ENCODE data around the gene NANS. TPM values are rescaled to one million over a fixed set of nuclear protein-coding genes. Genes with fewer than 3 reads are reported as not detected.
A peak's percentile ranks its signal among the peaks of the same experiment; 100 is the strongest.

NANS gene, protein sequence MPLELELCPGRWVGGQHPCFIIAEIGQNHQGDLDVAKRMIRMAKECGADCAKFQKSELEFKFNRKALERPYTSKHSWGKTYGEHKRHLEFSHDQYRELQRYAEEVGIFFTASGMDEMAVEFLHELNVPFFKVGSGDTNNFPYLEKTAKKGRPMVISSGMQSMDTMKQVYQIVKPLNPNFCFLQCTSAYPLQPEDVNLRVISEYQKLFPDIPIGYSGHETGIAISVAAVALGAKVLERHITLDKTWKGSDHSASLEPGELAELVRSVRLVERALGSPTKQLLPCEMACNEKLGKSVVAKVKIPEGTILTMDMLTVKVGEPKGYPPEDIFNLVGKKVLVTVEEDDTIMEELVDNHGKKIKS
- total RNA-seq: 100 to 1,000 TPM; 223 to 254 TPM

DNA sequence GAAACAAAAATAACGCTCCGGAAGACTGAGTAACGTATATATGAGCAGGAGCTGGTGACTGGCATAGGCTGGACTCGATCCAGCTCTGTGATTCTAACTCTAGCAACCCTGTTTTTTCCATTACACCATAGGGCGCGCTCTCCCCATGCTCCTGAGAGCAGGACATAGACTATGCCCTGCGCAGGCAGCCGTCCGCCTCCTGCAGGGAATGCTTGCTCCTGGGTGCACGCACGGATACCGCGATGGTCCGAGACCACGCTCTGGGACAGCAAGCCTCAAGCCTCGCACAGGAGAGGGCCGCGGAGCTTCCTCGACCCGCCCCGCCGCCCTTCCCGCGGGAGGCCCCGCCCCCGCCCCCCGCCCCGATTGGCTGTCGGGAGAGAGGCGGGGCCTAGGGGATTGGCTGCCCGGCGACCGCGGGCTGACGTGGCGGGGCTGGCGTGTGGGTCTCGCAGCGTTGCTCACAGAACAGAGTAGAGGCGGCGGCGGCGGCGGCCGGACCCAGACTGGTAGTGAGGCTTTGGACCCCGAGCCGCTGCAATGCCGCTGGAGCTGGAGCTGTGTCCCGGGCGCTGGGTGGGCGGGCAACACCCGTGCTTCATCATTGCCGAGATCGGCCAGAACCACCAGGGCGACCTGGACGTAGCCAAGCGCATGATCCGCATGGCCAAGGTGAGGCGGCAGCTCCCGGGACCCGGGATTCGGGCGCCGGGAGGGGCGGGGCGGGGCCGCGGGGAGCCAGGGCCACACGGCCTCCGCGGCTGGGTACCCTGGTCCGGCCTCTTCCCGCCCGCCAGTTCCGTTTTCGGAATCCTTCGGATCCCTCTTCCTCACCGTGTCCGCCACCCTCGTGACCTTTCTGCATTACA lies at the start of gene NANS:
Gene NANS, plus strand, starts transcription at position 464 of the 869 bp plus-strand sequence. Its CDS starts 77 bp downstream, at position 541.
- Histone ChIP-seq H3K27me3 (no peaks in the 10 kb centered on the region), H3K4me1 (no peaks in the 10 kb centered on the region), H3K36me3 (peaks cover 6% of the 10 kb centered on the region), H3K9me3 (no peaks in the 10 kb centered on the region), H3K27ac (peak within 1 kb of the TSS; percentile 89), H3K9ac (ENCODE audit: low read depth in 2 of 2, low read length in 2 of 2) (peak within 1 kb of the TSS; percentile 93 to 99), H3K4me3 (peak within 1 kb of the TSS; percentile 68)
- TF ChIP-seq, protein P1, sequence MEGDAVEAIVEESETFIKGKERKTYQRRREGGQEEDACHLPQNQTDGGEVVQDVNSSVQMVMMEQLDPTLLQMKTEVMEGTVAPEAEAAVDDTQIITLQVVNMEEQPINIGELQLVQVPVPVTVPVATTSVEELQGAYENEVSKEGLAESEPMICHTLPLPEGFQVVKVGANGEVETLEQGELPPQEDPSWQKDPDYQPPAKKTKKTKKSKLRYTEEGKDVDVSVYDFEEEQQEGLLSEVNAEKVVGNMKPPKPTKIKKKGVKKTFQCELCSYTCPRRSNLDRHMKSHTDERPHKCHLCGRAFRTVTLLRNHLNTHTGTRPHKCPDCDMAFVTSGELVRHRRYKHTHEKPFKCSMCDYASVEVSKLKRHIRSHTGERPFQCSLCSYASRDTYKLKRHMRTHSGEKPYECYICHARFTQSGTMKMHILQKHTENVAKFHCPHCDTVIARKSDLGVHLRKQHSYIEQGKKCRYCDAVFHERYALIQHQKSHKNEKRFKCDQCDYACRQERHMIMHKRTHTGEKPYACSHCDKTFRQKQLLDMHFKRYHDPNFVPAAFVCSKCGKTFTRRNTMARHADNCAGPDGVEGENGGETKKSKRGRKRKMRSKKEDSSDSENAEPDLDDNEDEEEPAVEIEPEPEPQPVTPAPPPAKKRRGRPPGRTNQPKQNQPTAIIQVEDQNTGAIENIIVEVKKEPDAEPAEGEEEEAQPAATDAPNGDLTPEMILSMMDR (IDR thresholded peaks at IDR 0.05): no peak
- intact Hi-C loops (cut with DNase I): no loop called here
- peak; percentile 96 for DNase-seq

DNA sequence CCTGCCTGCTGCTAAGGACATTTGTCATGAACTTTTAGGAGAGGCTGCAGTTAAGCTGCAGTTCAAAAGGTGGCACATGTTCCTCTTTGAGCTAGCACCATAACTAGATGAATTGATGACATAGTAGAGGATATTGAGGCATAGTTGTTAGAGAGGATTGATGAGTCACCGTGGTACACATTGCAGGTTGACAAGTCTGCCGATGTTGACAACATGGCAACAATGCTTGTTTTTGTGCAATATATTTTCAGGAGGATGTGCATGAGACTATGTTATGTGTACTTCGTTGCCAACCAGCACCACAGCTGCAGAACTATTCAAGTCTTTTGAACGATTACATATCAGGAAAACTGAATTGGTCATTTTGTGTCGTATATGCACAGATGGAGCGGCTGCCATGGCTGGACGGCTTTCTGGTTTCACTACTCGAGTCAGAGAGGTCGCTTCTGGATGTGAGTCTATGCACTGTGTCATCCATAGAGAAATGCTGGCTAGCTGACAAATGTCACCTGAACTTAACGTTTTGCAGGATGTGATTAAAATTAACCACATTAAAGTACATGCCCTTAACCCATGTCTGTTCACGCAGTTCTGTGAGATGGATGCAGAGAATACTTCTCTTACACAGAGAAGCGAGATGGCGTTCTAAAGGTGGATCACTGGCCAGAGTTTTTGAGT lies 49.1 kb upstream of the NANS start:
- TF ChIP-seq, protein P1 (IDR thresholded peaks at IDR 0.05): no peak
- intact Hi-C loops (cut with DNase I): no loop called here
- peaks cover 3% of the 10 kb centered on the region for H3K36me3 ChIP-seq
- no peaks in the 10 kb centered on the region for H3K27me3 ChIP-seq
- no peak for DNase-seq
- H3K27ac ChIP-seq: no peak overlapping the region
- H3K4me1 ChIP-seq: no peaks in the 10 kb centered on the region
- no peaks in the 10 kb centered on the region for H3K9me3 ChIP-seq
- no peak overlapping the region for H3K9ac ChIP-seq (ENCODE audit: low read depth in 2 of 2, low read length in 2 of 2)
- H3K4me3 ChIP-seq: no peak overlapping the region

DNA sequence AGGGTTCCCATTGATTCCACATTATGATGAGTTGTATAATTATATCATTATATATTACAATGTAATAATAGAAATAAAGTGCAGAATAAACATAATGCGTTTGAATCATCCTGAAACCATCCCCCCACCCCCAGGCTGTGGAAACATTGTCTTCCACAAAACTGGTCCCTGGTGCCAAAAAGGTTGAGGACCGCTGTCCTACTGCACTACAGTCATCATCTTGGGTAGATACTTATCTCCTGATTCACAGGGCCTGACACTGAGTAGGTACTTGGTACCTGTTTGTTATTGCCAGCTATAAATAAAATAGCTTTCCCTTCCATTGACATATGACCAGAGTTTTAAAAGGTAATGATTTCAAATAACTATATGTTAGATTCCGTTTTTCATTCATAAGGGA lies 47.8 kb upstream of the NANS start:
- intact Hi-C loops (cut with DNase I): no loop called here
- H3K4me1 ChIP-seq: no peaks in the 10 kb centered on the region
- no peak overlapping the region for H3K9ac ChIP-seq (ENCODE audit: low read depth in 2 of 2, low read length in 2 of 2)
- no peaks in the 10 kb centered on the region for H3K9me3 ChIP-seq
- TF ChIP-seq, protein P1 (IDR thresholded peaks at IDR 0.05): no peak
- H3K4me3 ChIP-seq: no peak overlapping the region
- H3K27ac ChIP-seq: no peak overlapping the region
- H3K27me3 ChIP-seq: no peaks in the 10 kb centered on the region
- peaks cover 3% of the 10 kb centered on the region for H3K36me3 ChIP-seq
- no peak for DNase-seq

DNA sequence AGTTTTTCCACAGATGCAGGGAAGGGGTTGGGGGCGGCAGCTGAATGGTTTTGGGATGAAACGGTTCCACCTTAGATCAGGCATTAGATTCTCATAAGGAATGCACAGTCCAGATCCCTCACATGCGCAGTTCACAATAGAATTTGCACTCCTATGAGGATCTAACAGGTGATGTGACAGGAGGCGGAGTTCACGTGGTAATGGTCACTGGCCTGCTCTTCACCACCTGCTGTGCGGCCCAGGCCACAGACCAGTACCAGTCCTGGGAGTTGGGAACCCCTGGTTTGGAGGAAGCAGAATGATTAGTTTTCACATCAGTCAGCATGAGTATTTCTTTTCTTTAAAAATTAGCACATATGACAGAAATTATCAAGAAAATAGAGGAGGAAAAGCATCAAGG lies 47.1 kb upstream of the NANS start:
- no peak for DNase-seq
- no peak overlapping the region for H3K27ac ChIP-seq
- no peak overlapping the region for H3K9ac ChIP-seq (ENCODE audit: low read depth in 2 of 2, low read length in 2 of 2)
- no peaks in the 10 kb centered on the region for H3K27me3 ChIP-seq
- no peaks in the 10 kb centered on the region for H3K4me1 ChIP-seq
- TF ChIP-seq, protein P1 (IDR thresholded peaks at IDR 0.05): no peak
- intact Hi-C loops (cut with DNase I): no loop called here
- H3K4me3 ChIP-seq: no peak overlapping the region
- peaks cover 4% of the 10 kb centered on the region for H3K36me3 ChIP-seq
- H3K9me3 ChIP-seq: no peaks in the 10 kb centered on the region

DNA sequence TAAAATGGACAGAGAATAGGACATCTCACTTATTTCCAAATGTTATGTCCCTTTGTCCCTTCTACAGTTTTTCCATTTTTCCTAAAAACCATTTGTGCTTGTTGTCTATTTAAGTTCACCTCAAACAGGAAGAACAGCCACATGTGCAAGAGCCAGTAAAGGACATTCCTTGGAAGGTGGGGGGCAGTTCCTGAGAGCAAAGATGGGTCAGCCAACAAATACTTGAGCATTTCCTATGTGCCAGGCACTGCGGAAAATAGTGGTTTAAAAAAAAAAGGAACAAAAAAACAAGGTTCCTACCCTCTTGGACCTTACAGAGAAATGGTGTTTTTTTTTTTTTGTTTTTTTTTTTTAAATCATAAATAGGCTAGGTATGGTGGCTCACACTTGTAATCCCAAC lies 46.6 kb upstream of the NANS start:
- no peaks in the 10 kb centered on the region for H3K27me3 ChIP-seq
- intact Hi-C loops (cut with DNase I): no loop called here

More for the DNA sequence above, 46.6 kb upstream of the NANS start:
- no peaks in the 10 kb centered on the region for H3K4me1 ChIP-seq
- H3K9ac ChIP-seq (ENCODE audit: low read depth in 2 of 2, low read length in 2 of 2): no peak overlapping the region
- H3K9me3 ChIP-seq: no peaks in the 10 kb centered on the region
- DNase-seq: no peak
- no peak overlapping the region for H3K4me3 ChIP-seq
- peaks cover 9% of the 10 kb centered on the region for H3K36me3 ChIP-seq
- TF ChIP-seq, protein P1 (IDR thresholded peaks at IDR 0.05): no peak
- H3K27ac ChIP-seq: no peak overlapping the region

Measured in colonic mucosa (tissue), 4 donors.